Erythroblast (primary cell): Measurements from ENCODE around the gene PHLPP2.

Experiments
- GATA1 ChIP-seq: IDR thresholded peaks from 2 replicates; pipeline ENCODE4 v1.6.1; 2011; ENCODE audit warnings: low read depth, mild to moderate bottlenecking, control low read depth, low read length, moderate library complexity
- POLR2A ChIP-seq: IDR thresholded peaks from 2 replicates; pipeline ENCODE4 v1.6.1; 2011; ENCODE audit warnings: mild to moderate bottlenecking, low read length

GRCh38 chr16:71767060-71767900 lies 42.8 kb upstream of the PHLPP2 start:
- no peak for TF ChIP-seq POLR2A
- TF ChIP-seq GATA1: no peak
